Stimulated activated CD8-positive, alpha-beta memory T cell treated with anti-CD3 and anti-CD28 coated beads, Interleukin-7, amount 100 ng/mL, for 4 hours (primary cell): ENCODE results near the gene RNASE12.
"Not testable (repeated sequence)": the region's sequence is repeated elsewhere in the genome, so short reads cannot be mapped to it uniquely, and the experiment has no call there.

Source experiments
- DNase-seq, 2 donors: peaks; one replicate each; pipeline ENCODE4 v3.0.0-alpha.2; 2020; ENCODE audit warnings: low read depth in 2 of 2

Gene RNASE12

GRCh38 chr14:20614038-20614840, 23.1 kb upstream of the RNASE12 start:
- DNase-seq = no peak

- peak; percentile 80 to 83 for DNase-seq
Measured at GRCh38 chr14:20613094-20614037, 22.2 kb upstream of the RNASE12 start.

- DNase-seq = no peak
Measured at GRCh38 chr14:20612403-20612802, 21.2 kb upstream of the RNASE12 start.

GRCh38 chr14:20611277-20611676, 20.1 kb upstream of the RNASE12 start:
- no peak for DNase-seq

- DNase-seq = peak; percentile 53 to 61
Measured at GRCh38 chr14:20610002-20610765, 19.0 kb upstream of the RNASE12 start.

GRCh38 chr14:20609215-20610001, 18.2 kb upstream of the RNASE12 start:
- peak; percentile 32 to 46 for DNase-seq

GRCh38 chr14:20608383-20609110, 17.4 kb upstream of the RNASE12 start:
- DNase-seq = no peak

GRCh38 chr14:20607617-20608016, 16.4 kb upstream of the RNASE12 start:
- DNase-seq = no peak

- no peak for DNase-seq
Measured at GRCh38 chr14:20606902-20607242, 15.7 kb upstream of the RNASE12 start.

- DNase-seq = no peak
Measured at GRCh38 chr14:20606190-20606901, 15.2 kb upstream of the RNASE12 start.

- no peak for DNase-seq
Measured at GRCh38 chr14:20603813-20604690, 12.9 kb upstream of the RNASE12 start.

- DNase-seq = no peak
Measured at GRCh38 chr14:20602583-20602982, 11.4 kb upstream of the RNASE12 start.

- DNase-seq = no peak
Measured at GRCh38 chr14:20601522-20601921, 10.3 kb upstream of the RNASE12 start.

- no peak for DNase-seq
Measured at GRCh38 chr14:20597108-20597507, 5.9 kb upstream of the RNASE12 start.

- not testable (repeated sequence) for DNase-seq
Measured at GRCh38 chr14:20595726-20596125, 4.5 kb upstream of the RNASE12 start.

GRCh38 chr14:20592574-20592973, 1.4 kb upstream of the RNASE12 start:
- no peak for DNase-seq

- no peak for DNase-seq
Measured at GRCh38 chr14:20587489-20588154, 3.6 kb downstream of the RNASE12 start, which contains the start of gene RNASE11. Gene RNASE11 (minus strand): TSS chr14:20588001.

GRCh38 chr14:20583908-20584307, 7.3 kb downstream of the RNASE12 start:
- no peak for DNase-seq
